Measurements from ENCODE around the gene G6PC3.
"Not testable (repeated sequence)": the region's sequence is repeated elsewhere in the genome, so short reads cannot be mapped to it uniquely, and the experiment has no call there.

G6PC3 gene

GRCh38 chr17:44082256-44082927, 11.9 kb downstream of the G6PC3 start:
- no peak for DNase-seq (ENCODE audit: low read depth in 1 of 2, low spot score in 1 of 2)

- DNase-seq (ENCODE audit: low read depth in 1 of 2, low spot score in 1 of 2) = no peak
These were observed 12.8 kb downstream of the G6PC3 start for GRCh38 chr17:44083250-44083849.

DNA sequence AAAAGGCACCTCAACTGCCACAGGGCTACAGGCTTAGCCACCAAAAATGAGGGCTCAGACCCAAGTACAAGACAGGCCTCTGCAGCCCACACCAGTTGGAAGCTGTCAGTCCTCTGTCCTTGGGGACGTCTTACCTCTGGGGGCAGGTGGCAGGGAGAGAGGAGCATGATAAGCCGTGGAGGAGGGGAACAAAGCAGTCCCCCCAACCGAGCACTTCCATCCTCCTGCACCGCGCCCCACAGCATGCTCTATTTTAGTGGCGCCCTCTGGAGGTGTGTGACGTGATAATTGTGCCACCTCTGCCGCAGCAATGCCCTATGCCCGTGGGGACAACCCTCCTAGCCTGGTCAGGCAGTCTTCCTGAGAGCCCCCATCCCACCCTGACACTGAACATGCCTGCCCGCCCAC, 13.6 kb downstream of the G6PC3 start:
- DNase-seq (ENCODE audit: low read depth in 1 of 2, low spot score in 1 of 2) = no peak

- no peak for DNase-seq (ENCODE audit: low read depth in 1 of 2, low spot score in 1 of 2)
These were observed 14.4 kb downstream of the G6PC3 start for GRCh38 chr17:44084921-44085320.

- no peak for DNase-seq (ENCODE audit: low read depth in 1 of 2, low spot score in 1 of 2)
These were observed 15.4 kb downstream of the G6PC3 start for GRCh38 chr17:44085908-44086307.

DNA sequence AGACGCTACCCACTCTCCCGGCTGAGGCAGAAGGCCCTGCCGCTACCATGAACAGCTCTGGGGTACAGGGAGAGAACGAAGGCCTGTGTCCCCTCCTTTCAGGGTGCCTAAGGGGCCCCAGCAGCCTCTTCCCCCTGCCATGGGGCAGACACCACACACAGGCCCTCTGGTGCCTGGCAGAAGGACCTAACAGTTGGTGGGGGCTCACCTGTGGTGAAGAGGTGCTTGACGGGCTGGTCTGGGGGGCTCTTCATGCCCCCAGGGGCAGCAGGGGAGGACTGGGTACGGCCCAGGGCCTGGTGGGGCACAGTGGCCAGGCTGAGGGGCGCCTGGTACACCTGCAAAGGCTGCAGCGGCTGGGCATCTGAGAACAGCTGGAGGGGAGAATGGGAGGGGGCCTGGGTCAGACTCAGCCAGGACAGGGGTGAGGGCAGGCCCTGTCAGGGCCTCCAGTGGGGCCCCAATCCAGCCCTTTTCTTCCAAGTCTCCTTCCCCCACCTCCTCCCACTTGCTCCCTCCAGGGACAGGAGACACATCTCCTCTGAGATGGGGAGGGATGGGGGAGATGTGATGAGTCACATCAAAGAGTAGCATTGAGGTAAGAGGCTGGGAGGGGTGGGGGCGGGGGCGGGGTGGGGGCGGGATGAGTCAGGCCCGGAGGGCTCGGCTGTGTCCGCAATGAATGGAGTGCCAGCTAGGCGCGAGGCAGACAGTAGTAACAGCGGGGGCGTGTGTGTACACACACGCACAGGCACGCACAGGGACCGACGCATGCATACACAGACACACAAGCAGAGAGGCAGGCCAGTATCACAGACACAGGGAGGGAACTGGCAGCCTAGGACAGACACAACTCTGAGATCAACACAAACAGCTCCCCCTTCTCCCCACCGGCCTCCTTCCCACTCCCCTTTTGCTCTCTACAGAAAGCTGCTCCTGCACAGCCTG, 16.1 kb downstream of the G6PC3 start:
- peak in 1 of 2 donors; percentile 56 for DNase-seq (ENCODE audit: low read depth in 1 of 2, low spot score in 1 of 2)

GRCh38 chr17:44087319-44087718, 16.8 kb downstream of the G6PC3 start:
- no peak for DNase-seq (ENCODE audit: low read depth in 1 of 2, low spot score in 1 of 2)

DNA sequence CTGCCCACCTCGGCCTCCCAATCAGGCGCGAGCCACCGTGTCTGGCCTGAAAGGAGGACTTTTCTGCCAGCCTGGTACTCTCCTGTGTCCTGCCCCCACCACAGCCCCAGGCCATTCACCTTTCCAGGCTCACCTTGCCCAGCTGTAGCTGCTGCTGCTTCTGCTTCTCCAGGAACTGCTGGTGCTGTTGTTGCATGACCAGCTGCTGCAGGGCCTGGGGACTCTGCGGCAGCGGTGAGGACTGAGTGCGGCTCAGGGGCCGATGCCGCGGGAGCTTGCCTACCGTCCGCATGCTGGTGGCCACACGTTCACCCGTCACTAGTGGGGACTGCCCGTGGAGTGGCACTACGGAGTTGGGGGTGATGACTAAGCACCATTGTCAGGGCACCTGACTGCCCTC, 17.7 kb downstream of the G6PC3 start:
- no peak for DNase-seq (ENCODE audit: low read depth in 1 of 2, low spot score in 1 of 2)

- no peak for DNase-seq (ENCODE audit: low read depth in 1 of 2, low spot score in 1 of 2)
These were observed 20.9 kb downstream of the G6PC3 start for GRCh38 chr17:44091200-44091997.

DNA sequence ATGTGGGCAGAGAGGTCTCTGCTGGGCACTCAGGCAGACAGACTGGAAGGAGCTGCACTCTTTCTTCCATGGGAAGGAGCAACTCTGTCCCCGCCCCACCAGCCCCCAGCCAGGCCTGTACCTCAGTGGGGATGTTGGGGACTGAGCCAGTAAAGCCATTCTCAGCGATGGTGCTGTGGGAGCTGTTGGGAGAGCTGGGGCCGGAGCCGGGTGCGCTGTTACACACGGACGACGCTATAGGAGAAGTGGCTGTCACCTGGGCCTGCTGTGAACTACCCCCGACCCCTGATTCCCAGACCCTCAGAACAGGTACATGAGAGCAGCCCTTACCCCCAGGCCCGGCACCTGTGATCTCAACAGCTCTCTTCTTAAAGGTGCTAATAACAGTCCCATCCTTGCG, 21.5 kb downstream of the G6PC3 start:
- no peak for DNase-seq (ENCODE audit: low read depth in 1 of 2, low spot score in 1 of 2)

- DNase-seq (ENCODE audit: low read depth in 1 of 2, low spot score in 1 of 2) = no peak
These were observed 22.8 kb downstream of the G6PC3 start for GRCh38 chr17:44093231-44093900.

- DNase-seq (ENCODE audit: low read depth in 1 of 2, low spot score in 1 of 2) = no peak
These were observed 24.3 kb downstream of the G6PC3 start for GRCh38 chr17:44094701-44095387.

DNA sequence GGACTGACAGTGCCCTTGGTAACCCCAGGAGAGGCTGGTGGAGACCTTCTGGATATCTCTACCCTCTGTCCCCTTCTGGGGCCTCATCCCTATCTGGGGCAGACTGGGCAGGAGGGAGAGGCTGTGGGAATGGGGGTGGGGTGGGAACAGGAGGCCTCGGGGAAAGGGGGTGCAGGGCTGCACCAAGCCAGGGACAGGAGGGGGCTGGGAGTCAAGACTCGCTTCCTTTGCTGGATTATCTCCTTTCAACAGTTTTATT, 24.8 kb downstream of the G6PC3 start:
- no peak for DNase-seq (ENCODE audit: low read depth in 1 of 2, low spot score in 1 of 2)

GRCh38 chr17:44095647-44096496, 25.3 kb downstream of the G6PC3 start:
- no peak for DNase-seq (ENCODE audit: low read depth in 1 of 2, low spot score in 1 of 2)

DNA sequence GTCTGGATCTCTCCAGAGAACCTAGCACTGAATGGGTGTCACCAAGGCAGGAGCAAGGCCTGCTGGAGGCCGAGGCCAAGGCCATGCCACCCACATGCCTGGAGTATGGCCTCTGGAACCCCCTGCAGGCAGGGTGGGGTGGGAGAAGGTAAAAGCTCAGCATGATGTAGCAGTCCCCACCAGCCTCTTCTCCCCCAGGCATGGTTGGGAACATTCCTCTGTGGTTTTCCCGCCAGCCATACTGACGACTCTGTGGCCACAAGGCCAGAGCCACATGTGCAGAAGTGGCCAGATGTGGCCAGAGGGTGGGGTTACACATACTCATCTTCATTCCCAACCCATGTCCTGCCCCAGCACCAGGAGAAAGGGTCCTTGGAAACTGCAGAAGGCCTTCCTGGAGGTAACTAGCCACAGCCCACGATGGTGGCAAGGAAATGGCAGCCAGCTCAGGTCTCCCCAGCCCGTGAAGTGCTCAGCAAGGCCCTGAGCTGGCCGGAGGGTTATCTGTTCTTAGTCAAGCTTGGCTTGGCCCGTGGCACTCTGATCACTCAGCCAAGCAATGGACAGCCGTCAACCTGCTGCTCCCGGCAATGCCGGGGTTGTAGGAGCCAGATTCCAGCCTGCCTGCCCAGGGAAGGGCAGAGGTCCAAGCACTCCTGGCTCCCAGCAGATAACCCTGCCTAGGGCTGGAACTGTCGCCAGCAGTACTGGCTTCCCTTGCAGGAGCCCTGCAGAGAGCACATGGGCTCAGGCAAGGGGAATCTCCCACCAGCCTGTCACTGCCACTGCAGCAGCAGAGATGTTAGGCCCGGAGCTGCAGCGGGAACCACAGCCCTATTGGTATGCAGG, 26.8 kb downstream of the G6PC3 start:
- no peak for DNase-seq (ENCODE audit: low read depth in 1 of 2, low spot score in 1 of 2)

- DNase-seq (ENCODE audit: low read depth in 1 of 2, low spot score in 1 of 2) = not testable (repeated sequence)
These were observed 31.3 kb downstream of the G6PC3 start for GRCh38 chr17:44101858-44102257.

GRCh38 chr17:44102849-44103622, 32.5 kb downstream of the G6PC3 start:
- DNase-seq (ENCODE audit: low read depth in 1 of 2, low spot score in 1 of 2) = no peak

DNA sequence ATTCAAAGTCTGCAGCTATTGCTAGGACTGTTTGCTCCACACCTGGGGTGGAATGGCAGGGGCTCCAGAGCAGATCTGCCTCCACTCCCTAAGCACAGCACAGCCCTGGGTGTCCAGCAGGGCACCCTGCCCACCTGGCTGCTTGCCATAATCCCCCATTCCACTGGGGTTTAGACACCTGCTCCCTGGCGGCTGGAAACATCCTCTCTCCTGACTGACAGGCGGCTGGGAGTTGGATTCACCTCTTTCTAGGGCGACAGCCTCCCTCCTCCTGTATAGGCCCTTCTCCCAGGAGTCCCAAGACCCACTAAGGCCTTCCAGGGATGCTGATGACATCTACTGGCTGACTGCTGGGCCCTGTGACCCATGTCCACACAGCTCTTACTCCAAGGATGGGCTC, 34.9 kb downstream of the G6PC3 start:
- DNase-seq (ENCODE audit: low read depth in 1 of 2, low spot score in 1 of 2) = no peak

Measured in activated T-helper 1 cell treated with anti-CD3 and anti-CD28 coated beads, Interleukin-2, amount 50 U/mL, for 16 hours (primary cell).